Measurements from ENCODE around the gene MROH9. TPM values are rescaled to one million over a fixed set of nuclear protein-coding genes. Genes with fewer than 3 reads are reported as not detected.

MROH9 gene
- total RNA-seq, 1 donor from 2014 or later, result 0.31 TPM

GRCh38 chr1:171061425-171062143, 126.2 kb downstream of the MROH9 start:
- intact Hi-C loops (cut with DNase I), result no loop called here
- DNase-seq (ENCODE audit: low spot score) (no peak), ATAC-seq (no peak)

- intact Hi-C loops (cut with DNase I), result no loop called here
- DNase-seq (ENCODE audit: low spot score), result no peak
- ATAC-seq, result no peak
These were observed 127.6 kb downstream of the MROH9 start for GRCh38 chr1:171062902-171063301.

- no peak for DNase-seq (ENCODE audit: low spot score)
- intact Hi-C loops (cut with DNase I), result no loop called here
- ATAC-seq, result no peak
These were observed 139.7 kb downstream of the MROH9 start for GRCh38 chr1:171075041-171075440.

GRCh38 chr1:171081314-171081753, 146.0 kb downstream of the MROH9 start:
- peak; percentile 87 for ATAC-seq
- intact Hi-C loops (cut with DNase I), result no loop called here

GRCh38 chr1:171081763-171082201, 146.4 kb downstream of the MROH9 start:
- ATAC-seq, result peak; percentile 23
- intact Hi-C loops (cut with DNase I), result no loop called here
- no peak for DNase-seq (ENCODE audit: low spot score)

More at GRCh38 chr1:171081314-171081753, 146.0 kb downstream of the MROH9 start:
- no peak for DNase-seq (ENCODE audit: low spot score)

- DNase-seq (ENCODE audit: low spot score), result no peak
- intact Hi-C loops (cut with DNase I), result no loop called here
- ATAC-seq, result no peak
These were observed 147.3 kb downstream of the MROH9 start for GRCh38 chr1:171082606-171083005.

GRCh38 chr1:171083222-171083621, 147.9 kb downstream of the MROH9 start:
- intact Hi-C loops (cut with DNase I), result no loop called here
- DNase-seq (ENCODE audit: low spot score) (no peak), ATAC-seq (no peak)

GRCh38 chr1:171084091-171084490, 148.8 kb downstream of the MROH9 start:
- DNase-seq (ENCODE audit: low spot score) (no peak), ATAC-seq (no peak)
- intact Hi-C loops (cut with DNase I), result no loop called here

GRCh38 chr1:171084870-171085269, 149.5 kb downstream of the MROH9 start:
- peak; percentile 41 for ATAC-seq
- DNase-seq (ENCODE audit: low spot score), result no peak
- intact Hi-C loops (cut with DNase I), result no loop called here

- DNase-seq (ENCODE audit: low spot score) (no peak), ATAC-seq (no peak)
- intact Hi-C loops (cut with DNase I), result no loop called here
These were observed 152.6 kb downstream of the MROH9 start for GRCh38 chr1:171087896-171088295.

GRCh38 chr1:171090604-171091003, 155.3 kb downstream of the MROH9 start, which contains the start of gene FMO3:
TSS of gene FMO3 (plus strand) at chr1:171090905. CDS start at chr1:171092659, 1,754 bp downstream.
- ATAC-seq (no peak), DNase-seq (ENCODE audit: low spot score) (no peak)
- intact Hi-C loops (cut with DNase I), result no loop called here

GRCh38 chr1:171103862-171104261, 168.5 kb downstream of the MROH9 start:
- ATAC-seq (no peak), DNase-seq (ENCODE audit: low spot score) (no peak)
- intact Hi-C loops (cut with DNase I), result no loop called here

GRCh38 chr1:171107262-171107940, 172.1 kb downstream of the MROH9 start:
- DNase-seq (ENCODE audit: low spot score), result no peak
- peak; percentile 88 for ATAC-seq
- intact Hi-C loops (cut with DNase I), result no loop called here

GRCh38 chr1:171107969-171108368, 172.6 kb downstream of the MROH9 start:
- DNase-seq (ENCODE audit: low spot score) (no peak), ATAC-seq (no peak)
- intact Hi-C loops (cut with DNase I), result no loop called here

- ATAC-seq, result no peak
- DNase-seq (ENCODE audit: low spot score), result no peak
- intact Hi-C loops (cut with DNase I), result no loop called here
These were observed 174.6 kb downstream of the MROH9 start for GRCh38 chr1:171109966-171110365.

- ATAC-seq, result peak; percentile 64
- intact Hi-C loops (cut with DNase I), result no loop called here
- DNase-seq (ENCODE audit: low spot score), result no peak
These were observed 175.4 kb downstream of the MROH9 start for GRCh38 chr1:171110621-171111326.

GRCh38 chr1:171112119-171112518, 176.8 kb downstream of the MROH9 start:
- DNase-seq (ENCODE audit: low spot score) (no peak), ATAC-seq (no peak)
- intact Hi-C loops (cut with DNase I), result no loop called here

- DNase-seq (ENCODE audit: low spot score) (no peak), ATAC-seq (no peak)
- intact Hi-C loops (cut with DNase I), result no loop called here
These were observed 178.0 kb downstream of the MROH9 start for GRCh38 chr1:171113382-171113781.
